Lung microvascular endothelial cell (primary cell): Measurements from ENCODE around the gene ZBTB42. TPM values are rescaled to one million over a fixed set of nuclear protein-coding genes. Genes with fewer than 3 reads are reported as not detected.
"Not testable (repeated sequence)": the region's sequence is repeated elsewhere in the genome, so short reads cannot be mapped to it uniquely, and the experiment has no call there.

Experiments used
- DNase-seq, 2 donors: peaks; one replicate each; pipeline versions ENCODE4 v3.0.0 to v3.0.0-alpha.2; 2010; ENCODE audit warnings: low read depth in 2 of 2
- total RNA-seq: library from RNA; depleted of rRNA; stranded (reverse); fragments of >200 nt; gene quantifications from 2 replicates; pipeline ENCODE4 v1.2.1, GENCODE V29; 2014

ZBTB42 gene
- total RNA-seq, 1 donor from 2014 or later: 4.4 TPM

GRCh38 chr14:104836171-104836935 is 35.5 kb downstream of the ZBTB42 start:
- not testable (repeated sequence) for DNase-seq

GRCh38 chr14:104841730-104842129 is 40.8 kb downstream of the ZBTB42 start:
- no peak for DNase-seq

GRCh38 chr14:104843006-104843405 is 42.1 kb downstream of the ZBTB42 start:
- no peak for DNase-seq

DNA sequence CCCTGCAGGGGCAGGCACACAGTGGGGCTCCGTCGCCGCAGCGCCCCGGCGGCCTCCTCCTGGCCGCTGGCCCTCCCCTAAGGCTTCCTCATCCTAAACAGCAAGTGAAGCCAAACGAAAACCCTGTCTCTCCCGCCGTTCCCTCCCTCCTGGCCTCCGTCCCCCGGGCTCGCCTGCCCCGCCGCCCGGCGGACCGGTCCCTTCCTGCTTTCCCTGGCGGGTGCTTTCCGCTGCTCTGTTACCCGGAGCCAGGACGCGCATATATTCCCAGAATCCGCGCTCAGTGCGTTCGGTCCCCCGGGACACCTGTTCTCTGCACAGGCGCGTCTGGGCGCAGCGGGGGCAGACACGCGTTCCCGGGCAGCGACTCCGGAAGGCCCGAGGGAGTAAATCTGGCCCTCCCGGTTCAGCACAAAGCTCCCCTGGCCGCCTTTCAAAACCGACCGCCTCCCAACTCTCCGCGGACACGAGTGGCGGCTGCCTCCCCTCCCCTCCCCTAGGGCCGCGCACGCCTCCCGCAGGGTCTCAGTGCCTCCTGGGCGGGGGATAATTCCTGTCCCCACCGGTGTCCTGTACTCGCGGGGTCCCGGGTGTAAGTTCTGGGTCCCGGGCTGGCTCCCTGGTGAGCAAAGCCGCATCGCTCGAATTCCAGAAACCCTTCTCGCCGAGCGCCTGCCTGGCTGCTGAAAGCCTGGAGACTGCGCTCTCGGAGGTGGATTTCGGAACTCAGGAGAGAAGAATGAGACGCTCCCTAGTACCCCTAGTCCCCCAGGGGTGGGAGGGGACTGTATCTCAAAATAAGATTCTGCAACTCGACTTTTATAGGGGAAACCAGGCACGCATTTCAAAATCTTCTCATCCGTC is 42.8 kb downstream of the ZBTB42 start:
- peak in 1 of 2 donors; percentile 29 for DNase-seq

- DNase-seq: no peak
Measured at GRCh38 chr14:104844306-104845032, 43.6 kb downstream of the ZBTB42 start.

GRCh38 chr14:104845033-104845666 is 44.2 kb downstream of the ZBTB42 start:
- no peak for DNase-seq

- no peak for DNase-seq
Measured at GRCh38 chr14:104845834-104846441, 45.0 kb downstream of the ZBTB42 start.

GRCh38 chr14:104852280-104852663 is 51.4 kb downstream of the ZBTB42 start:
- no peak for DNase-seq

Other genes starting within 250 kb of the ZBTB42 start
- gene C14orf180, start 221.3 kb upstream of the ZBTB42 start, total RNA-seq: not detected in 2 replicates
- not detected in 2 replicates for gene TMEM179, start 196.3 kb upstream of the ZBTB42 start, total RNA-seq
- gene INF2, start 111.5 kb upstream of the ZBTB42 start, total RNA-seq: 22.2 and 23.2 TPM in 2 replicates
- gene ADSS1, start 76.9 kb upstream of the ZBTB42 start, total RNA-seq: 0.87 and 1.8 TPM in 2 replicates
- 77.4 and 82.3 TPM in 2 replicates for gene SIVA1, start 48.0 kb upstream of the ZBTB42 start, total RNA-seq
- 107 and 129 TPM in 2 replicates for gene AKT1, start 5.4 kb upstream of the ZBTB42 start, total RNA-seq
- 2.8 and 5.0 TPM in 2 replicates for gene CEP170B, start 64.2 kb downstream of the ZBTB42 start, total RNA-seq
- gene PLD4, start 123.8 kb downstream of the ZBTB42 start, total RNA-seq: under 0.01 TPM in 1 of 2 replicates, not detected in the other
- 6.0 and 21.8 TPM in 2 replicates for gene AHNAK2, start 177.3 kb downstream of the ZBTB42 start, total RNA-seq
- 3.2 and 3.5 TPM in 2 replicates for gene CLBA1, start 184.7 kb downstream of the ZBTB42 start, total RNA-seq
- 16.3 and 19.8 TPM in 2 replicates for gene CDCA4, start 220.0 kb downstream of the ZBTB42 start, total RNA-seq